GM12892 (cell line): ENCODE measurements around the gene MLYCD.

Experiments used
- POLR2A ChIP-seq: IDR thresholded peaks from 2 replicates; pipeline ENCODE4 v1.6.1; 2011; ENCODE audit warnings: low read depth, low read length, control low read depth
- POLR2AphosphoS5 ChIP-seq: IDR thresholded peaks from 2 replicates; pipeline ENCODE4 v1.6.1; 2011; ENCODE audit warnings: low read depth, low read length, control low read depth
- TAF1 ChIP-seq: IDR thresholded peaks from 2 replicates; pipeline ENCODE4 v1.6.1; 2011; ENCODE audit warnings: low read depth, mild to moderate bottlenecking, control low read depth, low read length, borderline replicate concordance

- TF ChIP-seq POLR2A = no peak
- TF ChIP-seq TAF1 = no peak
- TF ChIP-seq POLR2AphosphoS5 = no peak
These were observed 36.3 kb downstream of the MLYCD start for GRCh38 chr16:83935005-83935857.
